HepG2 (cell line): ENCODE results near the gene PC. TPM values are rescaled to one million over a fixed set of nuclear protein-coding genes. Genes with fewer than 3 reads are reported as not detected.

Experiments
- ATAC-seq: fragments of 200-7000 bp; cut with Tn5 transposase; 3 replicates; pipeline ENCODE4 v1.9.1; 2020; ENCODE audit warnings: mild to moderate bottlenecking, moderate library complexity
- BruUV-seq: library from RNA; stranded (reverse); fragments of 400-500 nt; replicated peaks from 2 replicates; lab custom pipeline; 2021; lab: Mats Ljungman, UMichigan
- CTCF ChIA-PET: fragments of 300-600 bp; formaldehyde crosslinking; extraction: SDS; loops from one replicate; lab custom pipeline; 2021; ENCODE audit warnings: low total read pairs, inconsistent platforms, low intra/inter-chr PET ratio; lab: Yijun Ruan, JAX
- POLR2A ChIA-PET: fragments of 350-600 bp; sonication (Branson Sonifier 250); formaldehyde crosslinking; loops from one replicate; lab custom pipeline; 2020; ENCODE audit warnings: antibody characterized with exemption, inconsistent platforms; lab: Yijun Ruan, JAX
- DNase-seq: peaks from one replicate; pipeline ENCODE4 v3.0.0-alpha.2; 2015; ENCODE audit warnings: low spot score
- FAIRE-seq: peaks from 3 replicates; lab custom pipeline; 2011; peaks lifted over from hg19 to GRCh38; lab: Jason Lieb, UNC
- H2AFZ ChIP-seq: one replicate; pipeline ENCODE4 v1.6.1; 2011; ENCODE audit warnings: low read length, inconsistent platforms
- H3K27ac ChIP-seq: fragments of 300-600 bp; 3 replicates; pipeline ENCODE4 v1.8.0; 2011; ENCODE audit warnings: mixed run types, mild to moderate bottlenecking, mixed read lengths, low read length, inconsistent platforms; ENCODE audit not compliant: insufficient read depth; ENCODE audit errors: extremely low read length
- H3K27me3 ChIP-seq, 2 experiments: fragments of 200-600 bp in 1 of 2; 2 replicates in 1 of 2; 3 replicates in 1 of 2; pipeline versions ENCODE4 v1.6.0 to v1.8.0; 2011; ENCODE audit warnings: low read length in 2 of 2, mild to moderate bottlenecking in 2 of 2, moderate library complexity in 2 of 2, inconsistent platforms in 1 of 2; ENCODE audit not compliant: insufficient read depth in 2 of 2, control insufficient read depth in 1 of 2
- H3K36me3 ChIP-seq, 2 experiments: fragments of 200-600 bp in 1 of 2; replicated peaks in 1 of 2; 2 replicates in 1 of 2; 3 replicates in 1 of 2; pipeline versions ENCODE4 v1.5.1 to v1.8.0; 2011; ENCODE audit warnings: low read length in 2 of 2, inconsistent platforms in 1 of 2; ENCODE audit not compliant: insufficient read depth in 2 of 2, control insufficient read depth in 1 of 2
- H3K4me1 ChIP-seq: 2 replicates; pipeline ENCODE4 v1.5.1; 2012; ENCODE audit warnings: low read length, inconsistent platforms; ENCODE audit not compliant: insufficient read depth
- H3K4me2 ChIP-seq: 2 replicates; pipeline ENCODE4 v1.6.0; 2011; ENCODE audit warnings: low read depth, low read length, inconsistent platforms
- H3K4me3 ChIP-seq, 3 experiments: fragments of 200-600 bp in 1 of 3; sonication (generic), shearing (Covaris generic) in 1 of 3; replicated peaks in 1 of 3; 2 replicates each; pipeline ENCODE4 v1.5.1; 2011 to 2016; ENCODE audit warnings: low read length in 3 of 3, inconsistent platforms in 2 of 3, low read depth in 2 of 3, mild to moderate bottlenecking in 2 of 3, control low read depth in 1 of 3, mixed read lengths in 1 of 3; ENCODE audit not compliant: insufficient read depth in 1 of 3
- H3K79me2 ChIP-seq: one replicate; pipeline ENCODE4 v1.6.1; 2011; ENCODE audit warnings: low read length, inconsistent platforms; ENCODE audit not compliant: insufficient read depth
- H3K9ac ChIP-seq: 2 replicates; pipeline ENCODE4 v1.6.0; 2011; ENCODE audit warnings: mild to moderate bottlenecking, low read depth, low read length, inconsistent platforms; ENCODE audit not compliant: insufficient read depth
- H3K9me3 ChIP-seq: 2 replicates; pipeline ENCODE4 v1.5.1; 2012; ENCODE audit warnings: mild to moderate bottlenecking, low read length
- H4K20me1 ChIP-seq: 2 replicates; pipeline ENCODE4 v1.6.0; 2011; ENCODE audit warnings: inconsistent platforms, mild to moderate bottlenecking, low read length, moderate library complexity; ENCODE audit not compliant: insufficient read depth
- ELF1 ChIP-seq: sonication (generic); formaldehyde crosslinking; IDR thresholded peaks from 2 replicates; pipeline ENCODE4 v1.4.0; 2020; ENCODE audit warnings: missing genetic modification reagents
- HES4 ChIP-seq: sonication (generic); formaldehyde crosslinking; IDR thresholded peaks from 2 replicates; pipeline ENCODE4 v1.9.0; 2021; ENCODE audit warnings: mild to moderate bottlenecking, missing genetic modification reagents, borderline replicate concordance
- HOXA7 ChIP-seq: sonication (generic); formaldehyde crosslinking; IDR thresholded peaks from 2 replicates; pipeline ENCODE4 v1.8.1; 2022; ENCODE audit warnings: mild to moderate bottlenecking, missing genetic modification reagents, moderate library complexity
- NAIF1 ChIP-seq: sonication (generic); formaldehyde crosslinking; IDR thresholded peaks from 2 replicates; pipeline ENCODE4 v1.5.0; 2020; ENCODE audit warnings: mild to moderate bottlenecking, missing genetic modification reagents, borderline replicate concordance
- NFKB2 ChIP-seq: sonication (generic); formaldehyde crosslinking; IDR thresholded peaks from 2 replicates; pipeline ENCODE4 v1.4.0; 2020; ENCODE audit warnings: missing genetic modification reagents, borderline replicate concordance
- NRL ChIP-seq: sonication (generic); formaldehyde crosslinking; IDR thresholded peaks from 2 replicates; pipeline ENCODE4 v1.5.0; 2020; ENCODE audit warnings: missing genetic modification reagents, mild to moderate bottlenecking, moderate library complexity, borderline replicate concordance
- SIX4 ChIP-seq: sonication (generic); formaldehyde crosslinking; IDR thresholded peaks from 2 replicates; pipeline ENCODE4 v1.4.0; 2020; ENCODE audit warnings: missing genetic modification reagents
- ZNF616 ChIP-seq: sonication (generic); formaldehyde crosslinking; IDR thresholded peaks from 2 replicates; pipeline ENCODE4 v1.5.0; 2020; ENCODE audit warnings: low read depth, mild to moderate bottlenecking, missing genetic modification reagents
- ZNF674 ChIP-seq: sonication (generic); formaldehyde crosslinking; IDR thresholded peaks from 2 replicates; pipeline ENCODE4 v1.5.0; 2020; ENCODE audit warnings: low read depth, mild to moderate bottlenecking, missing genetic modification reagents
- WGBS: methylation state at CpG from one replicate; pipeline ENCODE4 v1.1.6; 2017; ENCODE audit warnings: low lambda C conversion rate; 5-methylcytosine and 5-hydroxymethylcytosine counted together
- in situ Hi-C: cut with HindIII; loops from 2 replicates; pipeline ENCODE4 v1.10.0; 2017; ENCODE audit warnings: low pct_unique_long_range_greater_than_20kb; ENCODE audit not compliant: extremely low pct_ligation_motif_present
- intact Hi-C: fragments of 100-400 bp; cut with micrococcal nuclease; formaldehyde crosslinking; loops from one replicate; pipeline ENCODE4 v1.10.0; 2022; ENCODE audit not compliant: unreplicated experiment
- polyA plus RNA-seq, 8 experiments: library from polyadenylated mRNA; depleted of rRNA in 3 of 8; stranded (reverse) in 7 of 8; unstranded in 1 of 8; fragments of >200 nt; fragmentation: Illumina TruSeq in 4 of 8; extraction: Trizol in 4 of 8; gene quantifications; 2 replicates each; pipeline versions ENCODE4 v1.2.1 to v1.2.3, GENCODE V29; 2011 to 2016; ENCODE audit warnings: low read depth in 4 of 8, missing spikeins in 1 of 8, mixed read lengths in 1 of 8; ENCODE audit not compliant: insufficient read depth in 1 of 8
- total RNA-seq, 5 experiments: library from RNA; depleted of rRNA; stranded (reverse); fragments of >200 nt; fragmentation: Illumina TruSeq; extraction: Trizol; gene quantifications; 2 replicates each; pipeline ENCODE4 v1.2.3, GENCODE V29; 2016; ENCODE audit warnings: low read depth in 1 of 5
- TF ChIP-seq, protein P1 (sequence below): sonication (generic); formaldehyde crosslinking; IDR thresholded peaks from 2 replicates; pipeline ENCODE4 v1.4.0; 2020; ENCODE audit warnings: missing genetic modification reagents
- TF ChIP-seq, protein P2 (sequence below): sonication (generic); formaldehyde crosslinking; IDR thresholded peaks from 2 replicates; pipeline ENCODE4 v1.4.0; 2020; ENCODE audit warnings: mild to moderate bottlenecking, missing genetic modification reagents, borderline replicate concordance
- TF ChIP-seq, protein P3 (sequence below): sonication (generic); formaldehyde crosslinking; conservative IDR thresholded peaks from 2 replicates; pipeline ENCODE4 v1.4.0; 2020; ENCODE audit warnings: mild to moderate bottlenecking, missing genetic modification reagents, moderate library complexity
- TF ChIP-seq, protein P4 (sequence below): sonication (generic); formaldehyde crosslinking; IDR thresholded peaks from 2 replicates; pipeline ENCODE4 v1.5.0; 2020; ENCODE audit warnings: mild to moderate bottlenecking, missing genetic modification reagents, borderline replicate concordance
- TF ChIP-seq, protein P5 (sequence below): IDR thresholded peaks from 2 replicates; pipeline ENCODE4 v1.6.1; 2016

Gene PC
- total and polyA plus RNA-seq, 2 of the 13 experiments (the other 11 are each of a cell fraction or from before 2014, with no cell fraction given): 29.0 to 39.0 TPM

DNA sequence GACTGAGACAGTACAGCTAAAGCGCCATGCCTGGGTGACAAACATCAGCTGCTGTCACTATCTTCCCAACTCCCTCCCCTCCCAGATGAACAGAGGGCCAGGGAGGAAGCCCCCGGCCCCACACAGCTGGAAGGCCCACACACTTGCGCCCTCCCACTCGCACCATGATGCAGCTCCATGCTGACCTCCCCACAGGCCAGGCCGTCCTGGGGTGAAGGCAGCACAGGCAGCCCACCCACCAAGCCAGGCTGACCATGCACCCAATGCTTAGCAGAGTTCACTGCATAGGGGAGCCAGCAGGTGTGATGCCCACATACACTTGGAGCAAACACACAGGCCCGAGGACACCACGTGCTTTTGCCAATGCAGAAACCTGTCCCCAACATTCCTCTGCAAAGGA lies 79.2 kb downstream of the PC start:
- ATAC-seq (no peak), FAIRE-seq (no peak), DNase-seq (no peak)
- H3K36me3 ChIP-seq: peaks cover 0 to 3% of the 10 kb centered on the region in 2 experiments; a peak in 3 of 5 replicates
- ChIA-PET CTCF (no interaction called here), POLR2A (no interaction called here)
- in situ Hi-C loops: no loop called here
- no peak overlapping the region for H3K4me3 ChIP-seq
- H3K27me3 ChIP-seq: no peaks in the 10 kb centered on the region
- H3K9ac ChIP-seq: no peak overlapping the region
- no peak overlapping the region for H2AFZ ChIP-seq
- no peak overlapping the region for H3K4me2 ChIP-seq
- no TSS peak for BruUV-seq
- no peaks in the 10 kb centered on the region for H3K9me3 ChIP-seq
- peaks cover 22% of the 10 kb centered on the region for H4K20me1 ChIP-seq
- H3K4me1 ChIP-seq: peaks cover 26% of the 10 kb centered on the region
- WGBS: 93% methylated on average over 3 of the region's 7 CpGs
- no peak overlapping the region for H3K27ac ChIP-seq
- intact Hi-C loops: no loop called here
- H3K79me2 ChIP-seq: peaks cover 36% of the 10 kb centered on the region
- TF ChIP-seq, protein P1, sequence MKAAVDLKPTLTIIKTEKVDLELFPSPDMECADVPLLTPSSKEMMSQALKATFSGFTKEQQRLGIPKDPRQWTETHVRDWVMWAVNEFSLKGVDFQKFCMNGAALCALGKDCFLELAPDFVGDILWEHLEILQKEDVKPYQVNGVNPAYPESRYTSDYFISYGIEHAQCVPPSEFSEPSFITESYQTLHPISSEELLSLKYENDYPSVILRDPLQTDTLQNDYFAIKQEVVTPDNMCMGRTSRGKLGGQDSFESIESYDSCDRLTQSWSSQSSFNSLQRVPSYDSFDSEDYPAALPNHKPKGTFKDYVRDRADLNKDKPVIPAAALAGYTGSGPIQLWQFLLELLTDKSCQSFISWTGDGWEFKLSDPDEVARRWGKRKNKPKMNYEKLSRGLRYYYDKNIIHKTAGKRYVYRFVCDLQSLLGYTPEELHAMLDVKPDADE (CRISPR knock-in tag): no peak
- no peak for TF ChIP-seq ELF1
- TF ChIP-seq ZNF674 (CRISPR knock-in tag): no peak
- TF ChIP-seq SIX4 (CRISPR knock-in tag): no peak
- no peak for TF ChIP-seq HOXA7 (CRISPR knock-in tag)
- TF ChIP-seq, protein P2, sequence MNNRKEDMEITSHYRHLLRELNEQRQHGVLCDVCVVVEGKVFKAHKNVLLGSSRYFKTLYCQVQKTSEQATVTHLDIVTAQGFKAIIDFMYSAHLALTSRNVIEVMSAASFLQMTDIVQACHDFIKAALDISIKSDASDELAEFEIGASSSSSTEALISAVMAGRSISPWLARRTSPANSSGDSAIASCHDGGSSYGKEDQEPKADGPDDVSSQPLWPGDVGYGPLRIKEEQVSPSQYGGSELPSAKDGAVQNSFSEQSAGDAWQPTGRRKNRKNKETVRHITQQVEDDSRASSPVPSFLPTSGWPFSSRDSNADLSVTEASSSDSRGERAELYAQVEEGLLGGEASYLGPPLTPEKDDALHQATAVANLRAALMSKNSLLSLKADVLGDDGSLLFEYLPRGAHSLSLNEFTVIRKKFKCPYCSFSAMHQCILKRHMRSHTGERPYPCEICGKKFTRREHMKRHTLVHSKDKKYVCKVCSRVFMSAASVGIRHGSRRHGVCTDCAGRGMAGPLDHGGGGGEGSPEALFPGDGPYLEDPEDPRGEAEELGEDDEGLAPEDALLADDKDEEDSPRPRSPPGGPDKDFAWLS: no peak
- TF ChIP-seq HES4 (CRISPR knock-in tag): no peak
- TF ChIP-seq, protein P3, sequence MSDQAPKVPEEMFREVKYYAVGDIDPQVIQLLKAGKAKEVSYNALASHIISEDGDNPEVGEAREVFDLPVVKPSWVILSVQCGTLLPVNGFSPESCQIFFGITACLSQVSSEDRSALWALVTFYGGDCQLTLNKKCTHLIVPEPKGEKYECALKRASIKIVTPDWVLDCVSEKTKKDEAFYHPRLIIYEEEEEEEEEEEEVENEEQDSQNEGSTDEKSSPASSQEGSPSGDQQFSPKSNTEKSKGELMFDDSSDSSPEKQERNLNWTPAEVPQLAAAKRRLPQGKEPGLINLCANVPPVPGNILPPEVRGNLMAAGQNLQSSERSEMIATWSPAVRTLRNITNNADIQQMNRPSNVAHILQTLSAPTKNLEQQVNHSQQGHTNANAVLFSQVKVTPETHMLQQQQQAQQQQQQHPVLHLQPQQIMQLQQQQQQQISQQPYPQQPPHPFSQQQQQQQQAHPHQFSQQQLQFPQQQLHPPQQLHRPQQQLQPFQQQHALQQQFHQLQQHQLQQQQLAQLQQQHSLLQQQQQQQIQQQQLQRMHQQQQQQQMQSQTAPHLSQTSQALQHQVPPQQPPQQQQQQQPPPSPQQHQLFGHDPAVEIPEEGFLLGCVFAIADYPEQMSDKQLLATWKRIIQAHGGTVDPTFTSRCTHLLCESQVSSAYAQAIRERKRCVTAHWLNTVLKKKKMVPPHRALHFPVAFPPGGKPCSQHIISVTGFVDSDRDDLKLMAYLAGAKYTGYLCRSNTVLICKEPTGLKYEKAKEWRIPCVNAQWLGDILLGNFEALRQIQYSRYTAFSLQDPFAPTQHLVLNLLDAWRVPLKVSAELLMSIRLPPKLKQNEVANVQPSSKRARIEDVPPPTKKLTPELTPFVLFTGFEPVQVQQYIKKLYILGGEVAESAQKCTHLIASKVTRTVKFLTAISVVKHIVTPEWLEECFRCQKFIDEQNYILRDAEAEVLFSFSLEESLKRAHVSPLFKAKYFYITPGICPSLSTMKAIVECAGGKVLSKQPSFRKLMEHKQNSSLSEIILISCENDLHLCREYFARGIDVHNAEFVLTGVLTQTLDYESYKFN (CRISPR knock-in tag): no peak
- no peak for TF ChIP-seq NAIF1 (CRISPR knock-in tag)
- TF ChIP-seq ZNF616: no peak
- TF ChIP-seq, protein P4, sequence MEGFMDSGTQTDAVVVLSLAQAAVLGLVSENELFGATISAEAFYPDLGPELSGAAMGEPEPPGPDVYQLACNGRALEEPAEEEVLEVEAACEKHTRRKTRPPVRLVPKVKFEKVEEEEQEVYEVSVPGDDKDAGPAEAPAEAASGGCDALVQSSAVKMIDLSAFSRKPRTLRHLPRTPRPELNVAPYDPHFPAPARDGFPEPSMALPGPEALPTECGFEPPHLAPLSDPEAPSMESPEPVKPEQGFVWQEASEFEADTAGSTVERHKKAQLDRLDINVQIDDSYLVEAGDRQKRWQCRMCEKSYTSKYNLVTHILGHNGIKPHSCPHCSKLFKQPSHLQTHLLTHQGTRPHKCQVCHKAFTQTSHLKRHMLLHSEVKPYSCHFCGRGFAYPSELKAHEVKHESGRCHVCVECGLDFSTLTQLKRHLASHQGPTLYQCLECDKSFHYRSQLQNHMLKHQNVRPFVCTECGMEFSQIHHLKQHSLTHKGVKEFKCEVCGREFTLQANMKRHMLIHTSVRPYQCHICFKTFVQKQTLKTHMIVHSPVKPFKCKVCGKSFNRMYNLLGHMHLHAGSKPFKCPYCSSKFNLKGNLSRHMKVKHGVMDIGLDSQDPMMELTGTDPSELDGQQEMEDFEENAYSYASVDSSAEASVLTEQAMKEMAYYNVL: no peak
- TF ChIP-seq NRL (CRISPR knock-in tag): no peak
- no peak for TF ChIP-seq NFKB2 (CRISPR knock-in tag)
- TF ChIP-seq, protein P5, sequence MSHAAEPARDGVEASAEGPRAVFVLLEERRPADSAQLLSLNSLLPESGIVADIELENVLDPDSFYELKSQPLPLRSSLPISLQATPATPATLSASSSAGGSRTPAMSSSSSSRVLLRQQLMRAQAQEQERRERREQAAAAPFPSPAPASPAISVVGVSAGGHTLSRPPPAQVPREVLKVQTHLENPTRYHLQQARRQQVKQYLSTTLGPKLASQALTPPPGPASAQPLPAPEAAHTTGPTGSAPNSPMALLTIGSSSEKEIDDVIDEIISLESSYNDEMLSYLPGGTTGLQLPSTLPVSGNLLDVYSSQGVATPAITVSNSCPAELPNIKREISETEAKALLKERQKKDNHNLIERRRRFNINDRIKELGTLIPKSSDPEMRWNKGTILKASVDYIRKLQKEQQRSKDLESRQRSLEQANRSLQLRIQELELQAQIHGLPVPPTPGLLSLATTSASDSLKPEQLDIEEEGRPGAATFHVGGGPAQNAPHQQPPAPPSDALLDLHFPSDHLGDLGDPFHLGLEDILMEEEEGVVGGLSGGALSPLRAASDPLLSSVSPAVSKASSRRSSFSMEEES (CRISPR knock-in tag): no peak
